Ectodermal cell (in vitro differentiated cells): ENCODE measurements around the gene GNAQ.
A peak's percentile ranks its signal among the peaks of the same experiment; 100 is the strongest.

Experiments
- H3K27ac ChIP-seq: 2 replicates; pipeline ENCODE4 v1.7.0; 2013; ENCODE audit warnings: mild to moderate bottlenecking, low read depth, low read length; ENCODE audit not compliant: insufficient read depth, poor library complexity, severe bottlenecking
- H3K27me3 ChIP-seq: 2 replicates; pipeline ENCODE4 v1.7.0; 2013; ENCODE audit warnings: mild to moderate bottlenecking, low read length; ENCODE audit not compliant: insufficient read depth, control insufficient read depth, poor library complexity, severe bottlenecking
- H3K36me3 ChIP-seq: one replicate; pipeline ENCODE4 v1.7.0; 2013; ENCODE audit warnings: low read length; ENCODE audit not compliant: control insufficient read depth, insufficient read depth
- H3K4me1 ChIP-seq: one replicate; pipeline ENCODE4 v1.7.0; 2013; ENCODE audit warnings: low read length; ENCODE audit not compliant: control insufficient read depth, insufficient read depth
- H3K4me3 ChIP-seq: 2 replicates; pipeline ENCODE4 v1.7.0; 2013; ENCODE audit warnings: low read depth, low read length, control low read depth; ENCODE audit not compliant: insufficient read depth
- H3K9me3 ChIP-seq: 2 replicates; pipeline ENCODE4 v1.7.0; 2013; ENCODE audit warnings: mild to moderate bottlenecking, low read length, moderate library complexity; ENCODE audit not compliant: control insufficient read depth
- WGBS, 2 experiments: methylation state at CpG; one replicate each; pipeline ENCODE4 v1.1.7; 2013; ENCODE audit warnings: missing lambda C conversion rate in 2 of 2; 5-methylcytosine and 5-hydroxymethylcytosine counted together

The GNAQ gene

DNA sequence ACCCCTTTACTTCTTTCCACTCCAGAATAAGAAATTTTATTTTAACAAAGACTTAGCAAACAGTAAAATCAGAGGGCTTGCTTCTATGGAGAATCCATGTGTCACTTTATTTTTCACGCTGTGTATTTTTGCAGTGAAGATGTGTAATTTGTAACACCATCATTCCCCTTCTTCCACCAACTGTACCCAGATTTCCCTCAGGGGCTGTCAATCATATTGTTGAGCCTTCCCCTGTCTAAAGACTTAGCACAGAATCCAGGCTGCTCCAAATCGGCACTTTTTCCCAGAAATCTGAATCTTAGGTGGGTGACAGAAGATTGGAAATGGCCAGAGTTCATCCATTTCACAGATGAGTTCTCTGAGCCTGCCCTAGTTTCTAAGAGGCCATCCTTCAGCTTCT, 115.9 kb downstream of the GNAQ start:
- H3K27me3 ChIP-seq, result no peaks in the 10 kb centered on the region
- no peaks in the 10 kb centered on the region for H3K36me3 ChIP-seq
- H3K9me3 ChIP-seq, result no peaks in the 10 kb centered on the region
- H3K4me3 ChIP-seq, result no peak overlapping the region
- peak overlapping the region; percentile 26 for H3K27ac ChIP-seq
- peaks cover 14% of the 10 kb centered on the region for H3K4me1 ChIP-seq
- WGBS, 2 experiments, result 94 to 100% methylated on average over 1 to 2 of the region's 2 CpGs

DNA sequence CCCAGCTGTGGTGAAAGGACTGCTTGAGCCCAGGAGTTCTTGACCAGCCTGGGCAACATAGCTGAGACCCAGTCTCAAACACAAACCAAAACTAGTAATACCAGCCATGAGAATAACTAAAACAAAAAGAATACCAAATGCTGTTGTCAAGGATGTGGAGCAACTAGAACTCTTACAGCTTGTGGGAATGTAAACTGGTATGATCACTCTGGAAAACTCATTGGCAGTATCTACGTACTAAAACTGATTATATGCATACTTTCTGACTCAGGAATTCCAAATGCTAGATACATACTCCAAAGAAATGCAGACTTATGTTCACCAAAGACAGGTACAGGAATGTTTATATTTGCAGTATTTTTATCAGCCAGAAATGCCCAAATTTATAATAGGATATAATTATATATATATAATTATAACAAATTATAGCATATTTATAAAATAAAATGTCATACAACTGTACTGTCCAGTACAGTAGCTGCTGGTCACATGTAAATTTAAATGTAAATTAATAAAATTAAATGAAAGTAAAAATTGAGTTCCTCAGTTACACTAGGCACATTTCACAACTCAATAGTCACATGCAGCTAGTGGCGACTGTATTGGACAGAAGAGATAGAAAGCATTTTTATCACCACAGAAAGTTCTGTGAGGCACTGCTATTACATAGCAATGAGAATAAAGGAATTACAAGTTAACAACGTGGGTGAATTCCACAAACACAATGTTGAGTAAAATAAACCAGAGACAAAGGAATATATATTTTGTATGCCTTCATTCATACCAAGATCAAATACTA, 118.5 kb downstream of the GNAQ start:
- H3K36me3 ChIP-seq, result no peaks in the 10 kb centered on the region
- no peak overlapping the region for H3K4me3 ChIP-seq
- H3K27ac ChIP-seq, result no peak overlapping the region
- WGBS, 2 experiments, result 94 to 97% methylated on average over 2 of the region's 3 CpGs
- H3K9me3 ChIP-seq, result no peaks in the 10 kb centered on the region
- peaks cover 14% of the 10 kb centered on the region for H3K4me1 ChIP-seq
- no peaks in the 10 kb centered on the region for H3K27me3 ChIP-seq

DNA sequence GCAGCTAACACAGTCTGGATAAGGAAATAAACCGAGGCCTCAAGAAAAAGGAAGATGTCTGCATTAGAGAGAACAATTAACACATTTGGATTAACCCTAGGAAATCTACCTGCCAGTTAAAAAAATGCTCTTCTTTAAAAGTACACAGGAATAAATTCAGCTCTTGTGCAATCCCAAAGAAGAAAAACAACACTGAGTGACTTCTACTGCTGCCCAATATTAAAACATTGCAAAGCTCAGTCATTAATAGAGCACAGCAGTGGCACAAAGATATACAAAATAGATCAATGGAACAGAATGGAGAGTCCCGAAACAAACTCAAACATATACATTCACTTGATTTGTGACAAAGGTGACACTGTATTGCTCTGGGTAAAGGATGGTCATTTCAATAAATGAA, 119.7 kb downstream of the GNAQ start:
- Histone ChIP-seq H3K9me3 (no peaks in the 10 kb centered on the region), H3K27me3 (no peaks in the 10 kb centered on the region), H3K4me3 (no peak overlapping the region), H3K4me1 (peaks cover 14% of the 10 kb centered on the region), H3K27ac (no peak overlapping the region), H3K36me3 (no peaks in the 10 kb centered on the region)
- WGBS, 2 experiments, result 82 to 100% methylated on average over 1 to 2 of the region's 2 CpGs

DNA sequence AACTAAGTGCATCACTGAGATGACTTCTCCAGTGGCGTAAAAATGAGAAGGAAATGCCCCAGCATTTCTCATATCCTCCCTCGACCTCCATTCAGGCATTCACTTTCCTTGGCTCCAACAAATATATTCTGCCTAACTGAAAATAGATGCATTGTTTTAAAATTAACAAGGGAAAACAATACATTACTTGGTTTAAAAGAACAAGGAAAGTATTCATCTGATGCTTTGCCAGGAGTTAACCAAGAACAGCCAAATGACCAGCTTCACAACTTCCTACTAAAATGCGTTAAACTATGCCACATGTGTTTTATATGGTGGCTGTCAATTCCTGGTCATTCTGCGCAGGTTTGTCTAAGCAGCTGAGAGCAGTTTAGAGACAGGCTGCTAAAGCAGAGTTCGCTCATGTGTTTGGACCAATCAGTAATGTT, 121.4 kb downstream of the GNAQ start:
- no peaks in the 10 kb centered on the region for H3K27me3 ChIP-seq
- 95 to 97% methylated on average over 5 of the region's 5 CpGs for whole genome bisulfite sequencing, 2 experiments
- peaks cover 1% of the 10 kb centered on the region for H3K4me1 ChIP-seq
- no peaks in the 10 kb centered on the region for H3K9me3 ChIP-seq
- H3K27ac ChIP-seq, result no peak overlapping the region
- no peaks in the 10 kb centered on the region for H3K36me3 ChIP-seq
- H3K4me3 ChIP-seq, result no peak overlapping the region

DNA sequence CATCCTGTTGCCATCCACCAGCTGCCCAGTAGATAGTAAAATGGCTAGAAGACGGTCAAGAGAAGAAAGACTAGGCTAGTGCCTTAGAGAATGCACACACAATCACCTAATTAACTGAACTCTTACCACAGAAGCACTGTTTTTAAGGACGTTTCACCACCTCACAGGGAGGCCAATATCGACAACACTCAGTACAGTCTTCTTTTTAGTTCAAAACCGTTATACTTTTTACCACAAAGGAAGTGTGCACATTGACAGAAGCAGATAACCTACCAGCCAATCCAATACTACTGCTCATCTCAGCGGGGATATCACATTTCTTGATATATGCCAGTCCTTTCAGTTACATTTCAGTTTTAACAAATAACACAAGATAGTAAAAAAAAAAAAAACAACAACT, 122.3 kb downstream of the GNAQ start:
- Histone ChIP-seq H3K27ac (no peak overlapping the region), H3K36me3 (no peaks in the 10 kb centered on the region), H3K9me3 (no peaks in the 10 kb centered on the region), H3K27me3 (no peaks in the 10 kb centered on the region), H3K4me3 (no peak overlapping the region), H3K4me1 (no peaks in the 10 kb centered on the region)
- 91 to 93% methylated on average over 5 of the region's 5 CpGs for WGBS, 2 experiments

DNA sequence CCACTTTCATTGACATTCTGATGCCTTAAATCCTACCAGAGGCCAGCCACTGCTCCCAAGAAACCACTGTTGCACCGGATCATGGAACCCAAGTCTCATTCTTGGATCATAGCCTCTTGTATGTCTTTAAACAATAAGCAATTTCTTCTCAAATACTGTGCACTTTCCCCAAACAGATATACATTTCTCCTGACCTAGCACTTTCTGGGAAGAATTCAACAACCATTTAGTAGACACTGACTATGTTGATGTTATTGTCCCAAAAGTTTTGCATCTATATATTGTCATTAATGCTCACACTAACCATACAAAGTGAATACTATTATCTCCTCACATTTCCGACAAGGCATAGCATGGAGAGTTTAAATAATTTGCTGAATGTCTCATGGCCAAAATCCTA, 123.3 kb downstream of the GNAQ start:
- no peaks in the 10 kb centered on the region for H3K27me3 ChIP-seq
- H3K9me3 ChIP-seq, result no peaks in the 10 kb centered on the region
- H3K4me1 ChIP-seq, result no peaks in the 10 kb centered on the region
- no peak overlapping the region for H3K27ac ChIP-seq
- no peaks in the 10 kb centered on the region for H3K36me3 ChIP-seq
- 96 to 97% methylated on average over 1 to 2 of the region's 2 CpGs for WGBS, 2 experiments
- no peak overlapping the region for H3K4me3 ChIP-seq

DNA sequence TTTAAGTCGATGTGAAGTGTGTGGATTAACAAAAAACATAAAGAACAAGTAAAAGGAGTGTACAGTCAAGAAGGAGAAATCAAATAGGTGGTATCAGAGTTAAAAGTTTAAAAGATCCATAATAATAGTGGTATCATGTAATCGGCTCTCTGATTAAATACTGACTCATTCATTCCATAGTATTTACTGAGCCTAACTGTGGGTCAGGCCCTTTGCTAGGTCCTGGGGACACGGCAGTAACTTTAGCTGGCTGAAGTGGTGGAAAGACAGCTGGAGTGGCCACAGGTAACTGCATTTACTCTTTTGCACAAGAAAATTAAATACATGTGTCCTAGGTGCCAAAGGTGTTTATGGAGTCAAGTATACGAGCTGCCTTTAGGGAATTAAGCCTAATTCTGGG, 124.0 kb downstream of the GNAQ start:
- H3K27ac ChIP-seq, result no peak overlapping the region
- H3K27me3 ChIP-seq, result no peaks in the 10 kb centered on the region
- no peaks in the 10 kb centered on the region for H3K9me3 ChIP-seq
- 73 to 75% methylated on average over 4 of the region's 4 CpGs for WGBS, 2 experiments
- no peaks in the 10 kb centered on the region for H3K36me3 ChIP-seq
- H3K4me3 ChIP-seq, result no peak overlapping the region
- no peaks in the 10 kb centered on the region for H3K4me1 ChIP-seq

DNA sequence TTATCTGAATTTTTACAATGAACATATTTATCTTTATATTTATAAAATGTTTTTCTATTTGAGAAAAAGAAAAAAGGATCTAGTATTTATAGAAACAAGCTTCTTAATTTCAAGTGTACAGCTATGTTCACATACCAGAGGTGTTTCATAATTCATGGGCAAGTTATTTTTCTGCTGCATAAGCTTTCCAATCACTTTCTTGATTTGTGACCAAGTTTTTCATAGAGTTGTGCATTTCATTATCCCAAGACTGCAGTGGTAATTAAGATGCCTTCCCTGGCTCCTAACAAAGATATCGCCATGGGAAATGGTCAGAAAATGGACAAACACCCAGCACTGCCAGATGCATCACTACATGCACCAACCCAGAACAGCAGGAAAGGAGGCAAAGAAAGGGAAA, 124.6 kb downstream of the GNAQ start:
- H3K4me3 ChIP-seq, result no peak overlapping the region
- no peaks in the 10 kb centered on the region for H3K9me3 ChIP-seq
- no peaks in the 10 kb centered on the region for H3K4me1 ChIP-seq
- H3K27me3 ChIP-seq, result no peaks in the 10 kb centered on the region
- no peaks in the 10 kb centered on the region for H3K36me3 ChIP-seq
- H3K27ac ChIP-seq, result no peak overlapping the region
- WGBS, 2 experiments, result 100% methylated on average over 1 of the region's 1 CpG

DNA sequence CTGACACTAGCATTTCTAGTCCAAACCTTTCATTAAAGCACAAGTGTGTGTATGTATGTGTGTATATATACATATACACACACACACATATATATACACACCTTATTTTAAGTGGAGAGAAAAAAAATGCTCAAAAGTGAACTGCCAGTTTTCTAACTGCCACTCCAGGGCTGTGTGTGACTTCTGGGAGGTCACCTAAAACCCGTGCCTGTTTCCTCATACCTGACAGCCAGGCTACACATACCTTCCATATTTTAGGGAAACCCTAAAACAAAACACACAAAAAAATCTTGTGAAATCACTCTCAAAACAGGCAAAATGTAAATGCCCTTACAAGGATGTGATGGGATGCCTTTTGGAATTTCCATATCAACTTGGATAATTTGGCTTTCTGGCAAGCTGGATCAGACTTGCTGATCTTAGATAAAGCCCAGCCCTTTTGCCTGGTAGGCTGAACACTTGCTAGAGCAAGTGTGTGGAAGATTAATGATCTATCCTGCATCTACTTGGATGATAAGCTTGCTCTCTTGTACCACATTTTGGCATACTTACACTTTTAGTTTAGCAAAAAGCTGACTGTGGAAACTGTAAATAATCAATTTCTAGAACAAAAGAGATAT, 127.8 kb downstream of the GNAQ start:
- WGBS, 2 experiments, result 86 to 88% methylated on average over 1 of the region's 1 CpG
- H3K4me1 ChIP-seq, result no peaks in the 10 kb centered on the region
- no peak overlapping the region for H3K27ac ChIP-seq

DNA sequence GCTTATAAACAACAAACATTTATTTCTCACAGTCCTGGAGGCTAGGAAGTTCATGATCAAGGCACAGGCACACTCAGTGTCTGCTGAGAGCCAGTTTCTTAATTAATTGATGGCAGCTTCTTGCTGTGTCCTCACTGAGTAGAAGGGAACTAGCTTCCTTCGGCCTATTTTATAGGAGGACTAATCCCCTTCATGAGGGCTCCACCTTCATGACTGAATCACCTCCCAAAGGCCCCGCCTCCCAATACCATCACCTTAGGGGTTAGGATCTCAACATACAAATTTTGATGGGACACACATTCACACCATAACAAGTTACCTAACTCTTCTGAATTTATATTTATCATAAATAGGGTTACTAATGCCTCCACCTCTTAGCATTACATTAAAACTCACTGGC, 129.8 kb downstream of the GNAQ start:
- Histone ChIP-seq H3K36me3 (no peaks in the 10 kb centered on the region), H3K4me1 (no peaks in the 10 kb centered on the region), H3K27ac (no peak overlapping the region), H3K4me3 (no peak overlapping the region), H3K27me3 (no peaks in the 10 kb centered on the region), H3K9me3 (no peaks in the 10 kb centered on the region)
- WGBS, 2 experiments, result 74 to 85% methylated on average over 2 of the region's 2 CpGs

More for the DNA sequence above, 127.8 kb downstream of the GNAQ start:
- Histone ChIP-seq H3K27me3 (no peaks in the 10 kb centered on the region), H3K9me3 (no peaks in the 10 kb centered on the region), H3K36me3 (no peaks in the 10 kb centered on the region), H3K4me3 (no peak overlapping the region)
